ENCODE results near the gene NPLOC4. TPM values are rescaled to one million over a fixed set of nuclear protein-coding genes. Genes with fewer than 3 reads are reported as not detected.
A peak's percentile ranks its signal among the peaks of the same experiment; 100 is the strongest.

The NPLOC4 gene
- total and polyA plus RNA-seq, 9 of the 15 experiments (the other 6 are each of a cell fraction or from before 2014, with no cell fraction given): 1.5 to 116 (median 64.5) TPM

GRCh38 chr17:81665205-81666091, 28.5 kb upstream of the NPLOC4 start (continued):
- TF ChIP-seq ATF4 (CRISPR knock-in tag; IDR thresholded peaks at IDR 0.05): peak; percentile 59; the same call in 1 of the 2 replicates
- TF ChIP-seq ZKSCAN8 (CRISPR knock-in tag; IDR thresholded peaks at IDR 0.05): peak; percentile 75; the same call in 1 of the 2 replicates
- TF ChIP-seq CEBPG (CRISPR knock-in tag; IDR thresholded peaks at IDR 0.05): no peak
- no peak for TF ChIP-seq CEBPG (tag; conservative IDR thresholded peaks at IDR 0.05 in 1 of 2, IDR thresholded peaks at IDR 0.05 in 1 of 2)
- TF ChIP-seq ZNF165 (CRISPR knock-in tag; IDR thresholded peaks at IDR 0.05; ENCODE audit: borderline replicate concordance): no peak
- TF ChIP-seq TBP (optimal IDR thresholded peaks at IDR 0.05; ENCODE audit: low read depth, low read length): no peak
- TF ChIP-seq PHB (CRISPR knock-in tag; IDR thresholded peaks at IDR 0.05): no peak
- TF ChIP-seq SMARCB1 (IDR thresholded peaks at IDR 0.05; ENCODE audit: insufficient read length, low read depth): no peak
- TF ChIP-seq E2F8 (IDR thresholded peaks at IDR 0.05; ENCODE audit: low read depth, partially characterized antibody): no peak
- TF ChIP-seq ZNF780A (CRISPR knock-in tag; IDR thresholded peaks at IDR 0.05): no peak
- 0 out of 2 replicates have a peak, but pooled peaks have one; percentile 37 for TF ChIP-seq ZNF354B (CRISPR knock-in tag; IDR thresholded peaks at IDR 0.05)
- no peak for TF ChIP-seq RHOXF2B (CRISPR knock-in tag; conservative IDR thresholded peaks at IDR 0.05)
- no peak for TF ChIP-seq FOXA3 (CRISPR knock-in tag; conservative IDR thresholded peaks at IDR 0.05 in 1 of 2, IDR thresholded peaks at IDR 0.05 in 1 of 2)
- no peak for TF ChIP-seq THAP12 (CRISPR knock-in tag; IDR thresholded peaks at IDR 0.05)
- TF ChIP-seq NRF1 (conservative IDR thresholded peaks at IDR 0.05 in 1 of 2, IDR thresholded peaks at IDR 0.05 in 1 of 2): no peak
- no peak for TF ChIP-seq PRDM10 (IDR thresholded peaks at IDR 0.05; ENCODE audit: partially characterized antibody)
- no peak for TF ChIP-seq NCOA2 (IDR thresholded peaks at IDR 0.05; ENCODE audit: partially characterized antibody in 2 of 2)

All from K562 (cell line).